ENCODE data around the gene VASN.

VASN gene

GRCh38 chr16:4426021-4426684 is 54.5 kb downstream of the VASN start:
- DNase-seq (ENCODE audit: low read depth) = no peak

GRCh38 chr16:4426722-4427372 is 55.2 kb downstream of the VASN start:
- no peak for DNase-seq (ENCODE audit: low read depth)

- no peak for DNase-seq (ENCODE audit: low read depth)
Observed at GRCh38 chr16:4428500-4428899, 56.9 kb downstream of the VASN start.

- DNase-seq (ENCODE audit: low read depth) = no peak
Observed at GRCh38 chr16:4431023-4431422, 59.4 kb downstream of the VASN start.

All from stimulated activated CD8-positive, alpha-beta memory T cell treated with anti-CD3 and anti-CD28 coated beads, Interleukin-15, amount 100 ng/mL, for 1 hour (primary cell).